PC-9 (cell line): ENCODE data around the gene BCL2.

Source experiments
- CTCF ChIP-seq: fragments of 200-600 bp; sonication (generic); conservative IDR thresholded peaks from 2 replicates; pipeline ENCODE4 v1.6.1; 2017; ENCODE audit warnings: mixed run types, antibody characterized with exemption, mild to moderate bottlenecking, moderate library complexity
- EZH2 ChIP-seq: fragments of 200-600 bp; sonication (generic); IDR thresholded peaks from 2 replicates; pipeline ENCODE4 v1.8.0; 2017; ENCODE audit warnings: antibody characterized with exemption, low read depth

- TF ChIP-seq CTCF, result no peak
- TF ChIP-seq EZH2, result no peak
These were observed 64.7 kb downstream of the BCL2 start for GRCh38 chr18:63254716-63255399.
